MM.1S (cell line): Measurements from ENCODE around the gene KDM4D.

Experiments used
- CTCF ChIP-seq: fragments of 300-600 bp; sonication (generic); IDR thresholded peaks from 2 replicates; pipeline ENCODE4 v1.5.1; 2016; ENCODE audit warnings: antibody characterized with exemption, low read length, mixed read lengths
- EZH2 ChIP-seq: fragments of 300-600 bp; sonication (generic); optimal IDR thresholded peaks from 2 replicates; pipeline ENCODE3; 2017; ENCODE audit warnings: low read depth, mild to moderate bottlenecking, antibody characterized with exemption, low read length, mixed read lengths
- EZH2phosphoT487 ChIP-seq: fragments of 300-600 bp; sonication (generic); IDR thresholded peaks from 2 replicates; pipeline ENCODE4 v1.6.1; 2018; ENCODE audit warnings: antibody characterized with exemption, low read length

- no peak for TF ChIP-seq CTCF
- TF ChIP-seq EZH2phosphoT487 = no peak
- no peak for TF ChIP-seq EZH2
Measured at GRCh38 chr11:94938095-94939055, 35.1 kb upstream of the KDM4D start.
